ENCODE data around the gene TRABD2B.

GRCh38 chr1:47995306-47996050 lies 1.7 kb downstream of the TRABD2B start:
- TF ChIP-seq CTCF (conservative IDR thresholded peaks at IDR 0.05; ENCODE audit: low read depth in 2 of 2) (no peak), EZH2phosphoT487 (IDR thresholded peaks at IDR 0.05; ENCODE audit: unreplicated experiment) (no peak), POLR2AphosphoS5 (IDR thresholded peaks at IDR 0.05; ENCODE audit: low read depth) (no peak), REST (IDR thresholded peaks at IDR 0.05; ENCODE audit: unreplicated experiment) (no peak), ETS1 (IDR thresholded peaks at IDR 0.05) (no peak), NANOG (IDR thresholded peaks at IDR 0.05; ENCODE audit: borderline replicate concordance) (no peak)
